GM12864 (cell line): Measurements from ENCODE around the gene SF3A1.

Experiments used
- DNase-seq: peaks from one replicate; pipeline ENCODE4 v3.0.0-alpha.2; 2011; ENCODE audit warnings: low read depth
- H3K4me3 ChIP-seq: 2 replicates; pipeline ENCODE4 v1.5.1; 2011; ENCODE audit warnings: mild to moderate bottlenecking, low read depth, low read length, control low read depth
- TF ChIP-seq, protein P1 (sequence below): IDR thresholded peaks from 2 replicates; pipeline ENCODE4 v1.5.1; 2011; ENCODE audit warnings: low read depth, mild to moderate bottlenecking, moderate library complexity, low read length, control low read depth, inconsistent platforms; ENCODE audit errors: missing control alignments

The SF3A1 gene

DNA sequence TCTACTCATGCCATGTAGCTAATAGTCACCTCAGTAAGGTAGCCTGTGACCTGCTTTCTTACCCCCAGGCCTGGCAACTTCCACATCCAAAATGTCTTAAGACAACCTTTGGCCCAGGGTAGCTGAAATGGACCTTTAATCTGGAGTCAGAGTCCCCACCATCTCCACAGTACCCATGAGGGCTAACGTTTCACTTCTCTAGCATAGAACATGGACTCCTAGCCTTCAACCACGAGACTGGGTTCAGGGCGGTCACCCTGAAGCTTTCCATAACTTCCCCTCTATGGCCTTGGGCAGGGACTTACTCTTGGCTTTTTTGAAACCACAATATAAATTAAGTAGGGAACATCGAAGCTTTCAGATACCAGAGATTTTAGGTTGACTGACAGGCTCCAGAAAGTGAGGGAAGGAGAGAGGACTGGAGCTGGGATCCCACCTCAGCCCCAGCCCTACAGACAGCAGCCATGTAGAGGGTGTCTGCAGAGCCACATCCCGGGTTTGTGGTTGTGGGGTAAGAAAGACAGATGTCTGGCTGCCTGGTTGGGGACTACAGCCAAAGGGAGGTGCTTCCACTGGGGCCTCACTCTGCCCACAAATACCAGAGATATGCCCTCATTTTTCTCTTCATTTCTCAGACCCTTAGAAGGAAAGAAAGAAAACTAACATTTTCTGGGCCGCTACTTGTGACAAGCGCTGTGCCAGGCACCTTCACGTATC lies 32.5 kb downstream of the SF3A1 start:
- TF ChIP-seq, protein P1, sequence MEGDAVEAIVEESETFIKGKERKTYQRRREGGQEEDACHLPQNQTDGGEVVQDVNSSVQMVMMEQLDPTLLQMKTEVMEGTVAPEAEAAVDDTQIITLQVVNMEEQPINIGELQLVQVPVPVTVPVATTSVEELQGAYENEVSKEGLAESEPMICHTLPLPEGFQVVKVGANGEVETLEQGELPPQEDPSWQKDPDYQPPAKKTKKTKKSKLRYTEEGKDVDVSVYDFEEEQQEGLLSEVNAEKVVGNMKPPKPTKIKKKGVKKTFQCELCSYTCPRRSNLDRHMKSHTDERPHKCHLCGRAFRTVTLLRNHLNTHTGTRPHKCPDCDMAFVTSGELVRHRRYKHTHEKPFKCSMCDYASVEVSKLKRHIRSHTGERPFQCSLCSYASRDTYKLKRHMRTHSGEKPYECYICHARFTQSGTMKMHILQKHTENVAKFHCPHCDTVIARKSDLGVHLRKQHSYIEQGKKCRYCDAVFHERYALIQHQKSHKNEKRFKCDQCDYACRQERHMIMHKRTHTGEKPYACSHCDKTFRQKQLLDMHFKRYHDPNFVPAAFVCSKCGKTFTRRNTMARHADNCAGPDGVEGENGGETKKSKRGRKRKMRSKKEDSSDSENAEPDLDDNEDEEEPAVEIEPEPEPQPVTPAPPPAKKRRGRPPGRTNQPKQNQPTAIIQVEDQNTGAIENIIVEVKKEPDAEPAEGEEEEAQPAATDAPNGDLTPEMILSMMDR, result no peak
- no peak for DNase-seq
- H3K4me3 ChIP-seq, result peak overlapping the region; percentile 67; the same call in 1 of the 2 replicates

DNA sequence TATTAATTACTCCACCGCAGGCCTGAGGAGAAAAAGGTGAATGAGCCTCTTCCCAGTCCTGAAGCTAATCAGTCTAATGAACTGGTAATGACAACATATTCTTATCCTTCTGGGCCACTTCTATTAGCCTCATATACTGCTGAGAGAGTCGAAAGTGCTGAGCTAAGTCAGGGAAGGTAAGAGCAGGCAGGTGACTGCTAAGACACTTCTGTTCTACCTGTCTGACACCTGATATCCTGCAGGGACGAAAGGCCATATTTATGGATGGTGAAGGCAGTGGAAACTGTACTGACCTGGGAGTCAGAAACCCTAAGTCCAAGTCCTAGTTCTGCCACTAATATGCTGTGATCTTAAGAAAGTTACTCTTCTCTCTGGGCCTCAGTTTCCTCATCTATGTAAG lies 33.4 kb downstream of the SF3A1 start:
- TF ChIP-seq, protein P1, result no peak
- no peak for DNase-seq
- H3K4me3 ChIP-seq, result no peak overlapping the region

DNA sequence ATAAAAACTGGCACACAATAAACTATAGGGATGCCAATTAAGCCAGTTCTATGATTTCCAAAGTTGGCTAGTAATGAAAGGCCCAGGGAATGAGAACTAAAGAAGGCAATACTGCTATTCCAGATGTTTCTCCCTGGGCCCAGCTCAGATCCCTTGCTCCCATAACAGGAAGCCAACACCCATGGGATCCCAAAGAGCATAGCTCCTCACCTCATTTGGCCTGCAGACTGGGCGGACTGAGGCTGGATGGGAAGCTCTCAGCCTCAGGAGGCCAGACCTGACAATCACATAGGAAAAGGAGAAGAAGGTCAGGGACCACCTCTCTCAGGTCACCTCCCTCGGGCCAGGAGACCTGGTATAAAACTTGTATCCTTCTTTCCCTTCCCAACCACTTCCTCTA lies 35.2 kb downstream of the SF3A1 start:
- TF ChIP-seq, protein P1, result no peak
- DNase-seq, result no peak

DNA sequence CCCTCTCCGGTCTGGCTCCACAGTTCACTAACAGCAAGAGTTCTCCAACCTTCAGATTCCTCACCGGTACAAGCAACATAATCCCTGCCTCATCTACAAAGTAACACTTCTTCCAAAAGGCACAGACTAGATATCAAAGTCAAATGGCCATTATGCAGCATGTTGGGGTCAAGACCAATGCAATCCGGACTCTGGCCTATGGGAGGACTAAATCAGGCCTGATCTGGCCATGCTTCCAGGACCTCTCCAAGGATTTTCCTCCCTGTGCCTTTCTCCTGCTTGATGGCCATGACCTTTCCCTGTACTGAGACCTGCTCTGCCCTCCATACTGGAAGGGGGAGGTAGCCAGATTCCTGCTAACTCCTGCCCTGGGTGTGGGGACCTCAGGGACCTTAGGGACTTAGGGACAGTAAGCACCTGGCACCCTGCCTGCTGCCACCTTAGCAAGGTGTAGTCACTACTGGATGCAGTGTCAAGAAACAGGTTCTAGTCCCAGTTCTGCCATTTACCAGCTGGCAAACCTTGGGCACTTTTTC lies 36.6 kb downstream of the SF3A1 start:
- H3K4me3 ChIP-seq, result no peak overlapping the region
- DNase-seq, result no peak
- TF ChIP-seq, protein P1, result no peak

More for the DNA sequence above, 35.2 kb downstream of the SF3A1 start:
- no peak overlapping the region for H3K4me3 ChIP-seq

DNA sequence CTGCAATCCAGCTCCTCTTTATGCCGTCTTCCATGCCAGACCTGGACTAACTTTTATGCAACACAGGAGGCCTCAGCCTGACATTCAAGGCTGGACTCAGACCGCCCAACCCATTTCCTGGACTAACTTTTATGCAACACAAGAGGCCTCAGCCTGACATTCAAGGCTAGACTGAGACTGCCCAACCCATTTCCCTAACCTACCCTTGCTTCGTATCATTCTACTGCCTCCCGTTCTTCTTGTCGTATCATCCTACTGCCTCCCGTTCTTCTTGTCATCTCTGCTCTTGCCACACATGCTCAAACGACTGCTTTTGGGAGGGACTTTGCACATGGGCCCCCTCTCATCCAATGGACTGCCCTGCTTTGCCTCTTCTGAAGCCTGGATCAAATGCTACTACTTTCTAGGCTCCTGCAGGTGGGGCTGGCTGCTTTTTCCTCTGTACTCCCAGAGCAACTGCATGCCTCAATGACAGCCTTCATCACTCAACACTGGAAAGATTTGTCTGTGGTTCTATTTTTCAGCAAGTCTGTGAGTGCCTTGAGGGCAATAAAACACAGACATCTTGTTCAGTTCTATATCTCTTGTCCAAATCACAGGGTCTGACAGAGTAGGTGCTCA lies 37.8 kb downstream of the SF3A1 start:
- TF ChIP-seq, protein P1, result no peak
- H3K4me3 ChIP-seq, result no peak overlapping the region
- DNase-seq, result no peak

DNA sequence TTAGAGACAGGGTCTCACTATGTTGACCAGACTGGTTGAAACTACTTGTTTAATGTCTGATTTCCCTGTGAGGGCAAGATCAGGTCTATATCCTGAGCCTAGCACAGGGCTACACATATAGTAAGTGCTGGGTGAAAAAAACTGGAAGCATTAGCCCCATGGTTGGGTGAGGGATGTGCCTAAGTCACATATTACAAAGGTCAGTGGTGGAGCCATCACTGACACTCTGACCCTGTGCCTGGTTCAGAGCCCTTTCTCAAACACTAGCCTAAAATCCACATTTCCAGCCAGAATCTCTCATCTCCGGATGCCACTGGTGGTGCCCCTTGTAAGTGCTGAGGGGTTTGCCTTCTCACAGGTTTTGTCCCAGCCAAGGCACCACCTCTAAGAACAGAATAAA lies 38.9 kb downstream of the SF3A1 start:
- H3K4me3 ChIP-seq, result no peak overlapping the region
- TF ChIP-seq, protein P1, result no peak
- no peak for DNase-seq
